Fibroblast of peridontal ligament (primary cell): Measurements from ENCODE around the gene GRIK2.

Experiments used
- DNase-seq: peaks from one replicate; pipeline ENCODE4 v3.0.0-alpha.2; 2010; ENCODE audit errors: extremely low read depth

Gene GRIK2

DNA sequence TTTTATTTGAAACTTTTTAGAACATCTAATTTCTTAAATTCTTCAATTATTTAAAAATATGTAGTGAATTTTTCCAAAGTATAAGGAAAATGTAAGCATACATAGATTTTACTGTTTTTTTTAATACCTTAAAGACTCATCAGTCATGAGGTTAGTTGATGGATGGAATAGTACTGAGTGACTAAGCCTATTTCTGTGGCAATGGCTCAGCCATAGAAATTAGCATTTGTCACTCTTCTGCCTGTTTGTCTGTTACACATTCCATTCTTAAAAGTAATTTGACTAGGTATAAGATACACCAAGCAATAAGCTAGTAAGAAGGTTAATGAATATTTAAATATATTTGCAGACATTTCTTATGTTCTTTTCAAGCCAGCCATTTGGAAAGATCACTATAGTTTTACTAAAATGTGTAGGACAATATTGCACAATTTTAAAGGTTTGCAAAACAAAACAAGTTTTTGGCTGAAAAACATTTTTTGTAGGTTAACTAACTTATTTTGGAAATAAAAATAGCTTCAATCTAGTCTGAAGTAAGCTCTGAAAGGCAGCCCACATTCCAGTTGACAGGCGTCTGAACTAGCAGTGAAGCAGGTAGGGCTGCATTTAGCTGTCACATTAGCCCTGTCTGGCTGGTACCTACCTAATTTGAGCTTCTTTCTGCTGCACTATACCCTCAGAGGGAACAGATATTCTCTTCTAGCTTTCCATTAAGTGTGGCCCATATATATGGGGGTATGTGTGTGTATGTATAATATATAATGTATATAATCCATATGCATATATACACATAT lies 385.7 kb downstream of the GRIK2 start:
- no peak for DNase-seq

DNA sequence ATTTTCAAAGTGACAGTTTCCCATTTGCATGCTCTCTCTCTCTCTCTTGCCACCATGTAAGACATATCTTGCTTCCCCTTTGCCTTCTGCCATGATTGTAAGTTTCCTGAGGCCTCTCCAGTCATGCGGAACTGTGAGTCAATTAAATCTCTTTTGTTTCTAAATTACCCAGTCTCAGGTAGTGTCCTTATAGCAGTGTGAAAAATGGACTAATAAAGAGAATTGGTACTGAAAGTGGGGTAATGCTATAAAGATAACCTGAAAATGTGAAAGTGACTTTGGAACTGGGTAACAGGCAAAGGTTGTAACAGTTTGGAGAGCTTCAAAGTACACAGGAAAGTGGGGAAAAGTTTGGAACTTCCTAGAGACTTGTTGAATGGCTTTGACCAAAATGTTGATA lies 389.8 kb downstream of the GRIK2 start:
- DNase-seq: no peak

DNA sequence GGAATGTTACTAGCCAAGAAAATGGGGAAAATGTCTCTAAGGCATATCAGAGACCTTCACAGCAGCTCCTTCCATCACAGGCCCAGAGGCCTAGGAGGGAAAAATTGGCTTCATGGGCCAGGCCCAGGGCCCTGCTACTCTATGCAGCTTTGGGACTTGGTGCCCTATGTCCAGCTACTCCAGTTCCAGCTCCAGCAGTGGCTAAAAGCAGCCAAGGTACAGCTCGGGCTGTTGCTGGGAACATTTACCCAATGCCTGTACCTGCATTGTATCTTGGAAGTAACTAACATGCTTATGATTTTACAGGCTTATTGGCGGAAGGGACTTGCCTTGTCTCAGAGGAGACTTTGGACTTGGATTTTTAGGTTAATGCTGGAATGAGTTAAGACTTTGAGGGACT lies 390.6 kb downstream of the GRIK2 start:
- DNase-seq: no peak

DNA sequence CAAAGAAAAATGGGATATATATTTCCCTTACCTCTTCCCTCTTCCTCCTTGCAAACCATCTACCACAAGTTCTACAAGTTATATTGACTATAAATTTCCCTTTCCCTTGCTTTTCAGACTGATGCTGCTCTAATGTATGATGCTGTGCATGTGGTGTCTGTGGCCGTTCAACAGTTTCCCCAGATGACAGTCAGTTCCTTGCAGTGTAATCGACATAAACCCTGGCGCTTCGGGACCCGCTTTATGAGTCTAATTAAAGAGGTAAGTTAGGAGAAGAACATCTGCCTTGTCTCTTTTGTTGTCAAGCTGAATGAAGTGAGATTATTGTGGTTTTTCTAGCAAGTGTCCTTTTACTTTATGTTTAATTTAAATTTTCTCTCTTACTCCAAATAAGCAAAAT lies 406.0 kb downstream of the GRIK2 start:
- DNase-seq: no peak

DNA sequence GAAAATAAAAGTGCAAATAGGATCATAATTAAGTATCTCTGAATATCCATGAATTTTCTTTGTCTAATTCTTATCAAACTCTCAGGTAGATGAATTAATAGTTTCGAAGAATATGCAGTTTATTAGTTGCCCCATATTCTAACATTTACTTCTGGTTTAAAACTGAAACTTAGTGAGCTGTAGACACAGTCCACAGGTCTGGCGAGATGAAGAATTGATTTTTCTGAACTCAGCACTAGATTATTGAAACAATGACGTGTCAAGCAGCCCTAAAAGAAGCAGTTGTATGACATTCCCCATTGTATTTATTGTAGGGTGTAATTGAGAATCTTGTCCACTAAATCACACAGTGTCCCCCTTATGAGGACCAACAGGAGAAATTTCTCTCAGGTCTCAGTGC lies 407.1 kb downstream of the GRIK2 start:
- DNase-seq: no peak

DNA sequence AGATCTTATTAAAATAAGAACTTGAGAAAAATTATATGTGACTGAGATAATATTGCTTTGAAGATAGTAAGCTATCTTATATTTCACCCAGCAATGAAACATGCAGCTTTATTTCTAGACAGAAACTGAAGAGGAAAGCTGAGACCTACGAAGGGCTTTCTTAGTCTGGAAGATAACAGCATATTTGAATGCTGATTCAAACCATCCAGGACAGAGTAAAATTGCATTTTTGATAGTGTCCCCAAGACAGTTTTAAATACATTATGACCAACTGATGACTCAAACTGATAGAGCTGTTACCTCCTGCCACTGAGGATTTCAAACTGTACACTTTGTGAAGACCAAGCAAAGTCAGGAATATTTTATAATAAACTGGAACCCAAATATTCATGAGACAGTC lies 409.6 kb downstream of the GRIK2 start:
- no peak for DNase-seq

DNA sequence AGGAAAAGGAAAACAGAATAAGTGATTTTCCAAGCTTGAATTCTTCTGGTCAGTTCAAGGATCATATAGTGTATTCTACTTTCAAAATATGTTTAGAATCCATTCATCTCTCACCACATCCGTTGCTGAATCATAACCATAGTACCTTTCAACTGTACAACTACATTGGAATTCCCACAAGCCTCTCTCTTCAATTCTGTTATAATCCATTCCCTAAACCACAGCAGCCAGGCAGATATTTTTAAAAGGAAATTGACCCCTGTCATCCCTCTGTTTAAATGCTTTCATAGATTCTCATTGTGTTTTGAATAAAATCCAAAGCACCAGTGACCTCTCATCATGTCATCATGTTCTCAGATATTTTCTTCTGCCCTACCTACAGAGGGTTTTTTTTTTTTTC lies 412.7 kb downstream of the GRIK2 start:
- peak; percentile 54 for DNase-seq

DNA sequence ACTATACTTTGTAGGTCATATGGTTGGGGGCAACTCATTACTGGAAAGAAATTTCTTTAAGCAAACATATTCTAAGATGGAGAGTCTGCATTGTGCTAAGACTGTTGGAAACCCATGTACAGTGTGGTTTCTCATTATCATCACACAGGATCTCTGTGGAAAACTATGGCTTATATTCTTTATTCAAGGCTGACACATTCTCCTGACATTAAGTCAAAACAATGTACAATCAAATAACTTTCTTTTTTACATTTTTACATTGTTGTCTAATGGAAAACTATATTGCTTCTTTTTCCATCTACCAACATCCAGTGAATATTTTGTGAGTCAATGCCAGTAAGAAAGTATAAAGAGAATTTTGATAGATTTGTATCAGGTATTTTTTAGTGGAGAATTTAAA lies 417.6 kb downstream of the GRIK2 start:
- DNase-seq: no peak

DNA sequence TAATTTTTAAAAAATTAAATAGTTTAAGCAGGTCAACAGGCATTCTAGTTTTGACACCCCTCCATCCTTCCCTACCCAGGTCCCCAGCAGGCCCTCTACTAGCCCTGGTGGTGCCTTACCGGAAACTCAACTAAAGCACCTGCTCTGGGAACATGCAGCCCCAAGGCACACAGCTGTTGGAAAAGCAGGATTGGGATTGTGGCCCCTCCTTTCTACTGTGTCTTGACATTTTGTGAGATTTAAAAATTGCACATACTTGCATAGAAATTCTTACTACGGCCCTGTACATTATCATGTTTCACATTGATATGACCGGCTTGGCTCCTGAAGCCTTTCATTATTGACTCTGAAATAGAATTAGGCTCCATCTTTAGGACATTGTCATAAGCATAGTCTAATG lies 423.2 kb downstream of the GRIK2 start:
- DNase-seq: no peak

DNA sequence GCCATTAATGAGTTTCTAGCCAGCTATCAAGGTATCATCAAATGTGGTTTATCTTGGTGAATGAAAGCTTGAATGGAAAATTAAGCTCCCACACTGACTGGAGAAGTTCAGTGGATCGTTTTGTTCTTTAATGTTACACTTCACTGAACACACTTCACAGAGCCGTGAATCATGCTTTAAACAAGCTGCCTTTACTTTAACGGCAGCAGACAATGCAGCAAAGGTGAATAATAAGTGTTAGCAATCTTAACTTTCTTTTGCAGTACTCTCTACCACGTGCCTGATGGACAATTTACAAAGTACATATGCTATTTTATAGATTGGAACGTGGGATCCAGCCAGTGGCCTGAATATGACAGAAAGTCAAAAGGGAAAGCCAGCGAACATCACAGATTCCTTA lies 424.5 kb downstream of the GRIK2 start:
- no peak for DNase-seq

DNA sequence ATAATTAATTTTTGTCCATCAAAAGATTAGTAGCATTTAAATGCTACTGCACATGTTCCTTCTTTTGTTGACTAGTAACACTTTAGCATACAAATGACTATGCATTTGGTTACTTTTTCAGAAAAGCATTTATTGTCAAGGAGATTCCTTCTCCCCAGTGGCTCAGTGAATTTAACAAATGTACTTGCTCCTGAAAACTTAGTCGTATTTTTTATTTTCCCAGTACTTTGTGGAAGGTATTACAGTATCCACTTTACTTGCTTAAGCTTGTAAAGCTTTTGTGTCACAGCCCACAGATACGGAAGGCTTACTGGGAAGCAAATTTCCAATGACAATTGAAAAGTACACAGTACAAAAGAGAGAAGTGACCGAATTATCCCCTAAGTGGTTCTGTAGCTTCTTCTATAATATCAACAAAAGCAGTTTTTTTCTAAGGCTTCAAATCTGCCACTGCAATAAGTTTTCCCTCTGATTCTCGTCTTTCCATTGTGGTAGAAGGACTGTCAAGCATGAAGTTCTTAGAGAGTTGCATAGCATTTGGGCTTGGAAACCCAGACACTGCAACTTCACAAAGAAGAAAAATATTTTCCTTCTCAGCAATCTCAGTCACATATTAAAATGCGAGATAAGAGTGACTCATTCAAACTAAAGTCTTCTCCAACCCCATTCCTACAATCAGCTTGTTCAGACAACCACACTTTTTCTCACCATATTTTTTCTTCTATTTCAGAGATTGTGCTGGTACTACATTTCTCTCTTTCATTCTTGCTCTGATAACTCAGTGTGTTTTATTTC lies 431.2 kb downstream of the GRIK2 start:
- no peak for DNase-seq

DNA sequence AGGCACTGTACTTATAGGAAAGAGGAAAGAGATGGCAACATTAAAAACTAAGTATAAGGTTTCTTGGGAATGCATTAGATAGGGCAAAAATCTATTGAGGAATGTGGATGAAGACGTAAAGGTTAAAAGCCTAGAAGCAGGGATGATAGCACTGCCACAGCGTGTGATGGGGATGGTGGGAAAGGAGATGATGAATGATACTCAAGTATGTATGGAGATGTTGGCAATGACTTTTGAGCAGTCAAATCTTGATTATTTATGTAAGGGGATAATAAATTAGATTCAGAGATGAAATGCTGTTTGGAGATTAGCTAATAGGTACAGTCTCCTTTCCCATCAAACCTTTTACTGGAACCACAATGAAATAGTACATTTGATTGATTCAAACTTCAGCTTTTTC lies 432.8 kb downstream of the GRIK2 start:
- DNase-seq: no peak

DNA sequence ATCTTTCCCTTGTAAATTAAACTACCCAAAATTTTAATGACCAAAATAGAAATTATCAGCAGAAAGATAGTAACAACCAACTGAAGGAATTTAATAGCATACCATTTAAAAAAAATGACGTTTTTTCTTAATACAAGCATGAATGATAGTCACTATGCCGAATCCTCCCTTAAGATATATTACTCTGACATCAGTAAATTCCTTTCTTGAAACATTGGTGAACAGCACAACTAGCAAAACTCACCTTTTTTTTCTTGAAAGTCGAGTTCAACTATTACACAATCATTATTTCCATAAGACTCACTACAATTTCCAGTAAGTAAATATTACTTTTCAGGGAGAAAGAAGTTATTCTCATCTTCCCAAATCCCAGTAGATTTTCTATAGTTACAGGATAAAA lies 433.2 kb downstream of the GRIK2 start:
- no peak for DNase-seq

DNA sequence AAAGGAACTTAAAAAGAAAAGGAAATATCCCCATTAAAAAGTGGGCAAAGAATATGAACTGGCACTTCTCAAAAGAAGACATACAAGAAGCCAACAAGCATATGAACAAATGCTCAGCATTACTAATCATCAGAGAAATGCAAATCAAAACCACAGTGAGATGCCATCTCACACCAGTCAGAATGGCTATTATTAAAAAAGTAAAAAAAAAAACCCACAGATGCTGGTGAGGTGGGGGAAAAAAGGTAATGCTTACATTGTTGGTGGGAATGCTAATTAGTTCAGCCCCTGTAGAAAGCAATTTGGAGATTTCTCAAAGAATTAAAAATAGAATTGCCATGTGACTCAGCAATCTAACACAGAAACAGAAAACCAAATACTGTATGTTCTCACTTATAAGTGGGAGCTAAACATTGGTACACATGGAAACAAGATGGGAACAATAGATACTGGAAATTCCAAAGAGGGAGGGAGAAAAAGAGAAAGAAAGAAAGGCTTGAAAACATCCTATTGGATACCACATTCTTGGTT lies 437.1 kb downstream of the GRIK2 start:
- peak; percentile 20 for DNase-seq

DNA sequence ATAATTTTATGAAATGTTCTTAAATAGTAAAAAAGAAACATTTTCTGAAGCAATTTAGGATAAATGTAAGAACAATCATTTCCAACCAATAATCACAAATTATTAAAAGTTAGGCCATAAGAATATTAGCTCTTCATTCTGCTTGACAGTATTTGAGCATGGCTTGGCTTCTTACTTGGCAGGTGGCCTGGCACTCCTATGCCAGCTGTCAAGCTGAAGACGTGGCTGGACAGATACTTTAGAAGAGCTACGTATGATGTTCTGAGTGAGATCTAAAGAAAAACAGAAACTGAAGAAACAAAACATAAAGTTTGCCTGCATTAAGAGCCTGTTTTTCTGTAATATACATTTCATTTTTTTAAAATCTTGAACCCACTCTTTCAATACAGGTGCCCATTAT lies 438.9 kb downstream of the GRIK2 start:
- no peak for DNase-seq

DNA sequence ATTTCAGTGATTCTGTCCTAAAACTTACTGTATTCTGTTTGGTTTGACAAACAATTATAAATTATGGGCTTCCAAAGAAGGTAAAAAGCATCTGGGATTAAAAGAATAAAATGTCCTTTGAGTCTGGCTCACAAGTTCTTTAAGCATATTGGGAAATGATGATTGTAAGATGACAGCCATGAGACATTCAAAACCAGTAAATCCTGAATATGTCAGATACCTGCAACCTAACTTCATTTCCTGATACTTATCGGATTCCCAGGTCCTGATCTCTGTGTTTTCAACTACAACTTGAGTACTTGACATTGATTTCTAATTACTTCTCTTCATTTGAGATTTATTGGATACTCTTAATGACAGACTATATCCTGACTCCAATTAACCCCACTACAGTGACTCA lies 446.6 kb downstream of the GRIK2 start:
- DNase-seq: no peak

DNA sequence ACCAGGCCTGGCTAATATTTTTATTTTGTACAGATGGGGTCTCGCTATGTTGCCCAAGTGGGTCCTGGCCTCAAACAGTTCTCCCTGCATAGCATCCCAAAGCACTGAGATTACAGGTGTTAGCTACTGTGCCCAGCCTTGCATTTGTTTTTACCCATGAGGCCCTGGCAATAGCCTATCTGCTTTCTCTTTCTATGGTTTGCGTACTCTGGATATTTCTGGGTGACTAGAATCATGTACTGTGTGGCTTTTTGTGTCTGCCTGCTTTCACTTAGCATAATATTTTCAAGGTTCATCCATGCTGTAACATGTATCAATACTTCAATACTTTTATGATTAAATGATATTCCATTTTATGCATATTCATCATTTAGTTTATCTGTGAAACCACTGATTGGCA lies 451.7 kb downstream of the GRIK2 start:
- no peak for DNase-seq

DNA sequence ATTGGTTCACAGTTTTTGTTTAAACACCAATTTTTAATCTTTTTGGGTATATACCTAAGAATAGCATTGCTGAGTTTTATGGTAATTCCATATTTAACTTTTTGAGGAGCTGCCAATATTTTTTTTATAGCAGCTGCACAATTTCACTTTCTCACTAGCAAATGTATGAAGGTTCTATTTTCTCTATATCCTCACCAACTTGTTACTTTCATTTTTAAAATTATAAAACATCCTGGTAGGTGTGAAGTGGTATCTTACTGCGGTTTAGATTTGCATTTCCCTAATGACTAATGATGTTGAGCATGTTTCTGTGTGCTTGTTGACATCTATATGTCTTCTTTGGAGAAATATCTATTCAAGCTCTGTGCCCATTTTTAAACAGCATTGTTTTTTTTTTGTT lies 452.1 kb downstream of the GRIK2 start:
- DNase-seq: no peak

DNA sequence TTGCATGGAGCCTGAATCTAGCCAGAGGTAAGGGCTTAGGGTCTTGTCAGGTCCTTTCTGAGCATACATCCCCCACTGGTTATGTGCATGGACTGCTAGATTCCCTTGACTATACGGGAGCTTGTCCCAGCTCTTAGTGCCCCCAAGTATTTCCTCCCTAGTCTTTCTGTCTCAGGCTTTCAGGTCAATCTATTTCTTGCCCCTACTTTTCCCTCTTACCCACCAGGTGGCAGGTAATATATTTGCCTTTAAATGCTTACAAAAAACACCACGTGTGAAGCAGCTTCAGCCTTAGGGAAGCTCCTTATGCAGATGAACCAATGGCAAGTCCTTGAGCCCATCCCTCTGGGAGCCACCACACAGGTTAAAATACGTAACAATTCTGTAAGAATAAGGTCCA lies 454.2 kb downstream of the GRIK2 start:
- no peak for DNase-seq

DNA sequence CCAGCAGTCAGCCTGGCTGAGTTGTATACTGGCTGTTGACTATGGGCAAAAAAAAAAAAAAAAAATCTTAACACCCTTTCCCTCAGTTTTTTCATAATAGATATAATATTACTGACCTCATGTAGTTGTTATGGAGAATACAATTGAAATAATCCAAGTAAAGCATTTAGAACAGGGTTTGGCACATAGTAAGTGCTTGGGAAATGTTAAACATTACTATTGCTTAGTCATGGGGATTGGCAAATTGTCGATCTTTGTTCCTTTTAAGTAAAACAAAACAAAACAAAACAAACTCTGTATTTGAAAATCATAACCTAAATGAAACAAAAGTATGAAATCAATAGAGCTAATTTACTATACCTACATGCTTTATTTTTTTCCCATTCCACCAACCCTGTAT lies 458.4 kb downstream of the GRIK2 start:
- DNase-seq: peak; percentile 49

DNA sequence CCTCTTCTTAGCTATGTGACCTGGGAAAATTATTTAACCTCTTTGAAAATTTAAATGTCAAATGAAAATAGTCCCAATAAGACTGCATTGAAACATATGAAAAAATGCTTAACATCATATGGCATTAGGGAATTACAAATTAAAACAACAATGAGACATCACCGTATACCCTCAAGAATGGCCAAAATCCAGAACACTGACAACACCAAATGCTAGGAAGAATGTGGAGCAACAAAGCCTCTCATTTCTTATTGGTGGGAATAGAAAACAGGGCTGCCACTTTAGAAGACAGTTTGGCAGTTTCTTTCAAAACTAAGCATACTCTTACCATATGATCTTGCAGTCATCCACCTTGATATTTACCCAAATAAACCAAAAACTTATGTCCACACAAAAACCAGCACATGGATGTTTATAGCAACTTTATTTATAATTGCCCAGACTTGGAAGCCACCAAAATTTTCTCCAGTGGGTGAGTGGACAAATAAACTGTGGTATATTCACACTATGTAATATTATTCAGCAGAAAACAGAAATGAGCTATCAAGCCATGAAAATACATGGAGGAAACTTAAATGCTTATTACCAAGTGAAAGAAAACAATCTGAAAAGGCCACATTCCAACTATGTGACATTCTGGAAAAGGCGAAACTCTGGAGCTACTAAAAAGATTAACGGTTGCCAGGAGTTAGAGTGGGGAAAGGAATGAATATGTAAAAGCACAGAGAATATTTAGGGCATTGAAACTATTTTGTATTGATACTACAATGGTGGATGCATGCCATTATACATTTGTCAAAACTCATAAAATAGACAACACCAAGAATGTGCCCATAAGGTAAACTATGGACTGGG lies 459.9 kb downstream of the GRIK2 start:
- DNase-seq: no peak

DNA sequence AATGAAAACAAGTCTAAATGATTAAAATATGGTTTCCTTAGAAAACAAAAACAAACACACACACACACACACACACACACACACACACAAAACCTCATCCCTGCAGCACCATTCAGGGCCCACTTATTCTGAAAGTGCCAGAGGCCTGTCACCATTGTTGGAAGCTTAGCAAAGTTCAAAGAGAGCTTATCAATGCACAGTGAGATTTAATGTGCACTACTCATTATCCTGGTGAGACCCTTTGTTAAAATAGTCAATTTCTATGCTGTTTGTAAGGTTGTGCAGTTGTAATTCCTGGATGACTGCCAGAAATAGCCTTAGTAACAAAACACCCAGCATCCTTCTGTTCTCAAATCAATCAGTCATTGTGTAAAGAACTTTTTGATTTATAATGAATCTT lies 482.9 kb downstream of the GRIK2 start:
- no peak for DNase-seq
